Neuronal stem cell (in vitro differentiated cells): ENCODE measurements around the gene ARHGAP26.

ENCODE experiments used
- DNase-seq: peaks from one replicate; pipeline ENCODE4 v3.0.0-alpha.2; 2013; ENCODE audit warnings: low spot score
- H2AFZ ChIP-seq: one replicate; pipeline ENCODE4 v1.6.1; 2013; ENCODE audit warnings: mild to moderate bottlenecking, low read length, inconsistent platforms
- H2AK5ac ChIP-seq: 2 replicates; pipeline ENCODE4 v1.6.1; 2013; ENCODE audit warnings: low read depth, mild to moderate bottlenecking, inconsistent platforms, low read length, moderate library complexity, mixed read lengths
- H2BK120ac ChIP-seq: 2 replicates; pipeline ENCODE4 v1.6.1; 2013; ENCODE audit warnings: low read depth, mild to moderate bottlenecking, inconsistent platforms, low read length, moderate library complexity, mixed read lengths
- H2BK12ac ChIP-seq: one replicate; pipeline ENCODE4 v1.6.1; 2013; ENCODE audit warnings: low read length, inconsistent platforms
- H2BK15ac ChIP-seq: 2 replicates; pipeline ENCODE4 v1.6.1; 2013; ENCODE audit warnings: mild to moderate bottlenecking, low read length, inconsistent platforms, mixed read lengths
- H2BK5ac ChIP-seq: one replicate; pipeline ENCODE4 v1.6.1; 2013; ENCODE audit warnings: inconsistent platforms, mild to moderate bottlenecking, low read length, moderate library complexity
- H3K14ac ChIP-seq: one replicate; pipeline ENCODE4 v1.6.1; 2013; ENCODE audit warnings: low read length, inconsistent platforms
- H3K18ac ChIP-seq: 2 replicates; pipeline ENCODE4 v1.6.1; 2013; ENCODE audit warnings: low read length, inconsistent platforms
- H3K23ac ChIP-seq: 2 replicates; pipeline ENCODE4 v1.6.1; 2013; ENCODE audit warnings: low read depth, mild to moderate bottlenecking, mixed read lengths, low read length, inconsistent platforms; ENCODE audit not compliant: poor library complexity
- H3K27ac ChIP-seq: replicated peaks from 3 replicates; pipeline ENCODE4 v1.5.1; 2013; ENCODE audit warnings: low read length, inconsistent platforms
- H3K27me3 ChIP-seq, 3 experiments: 2 replicates each; pipeline ENCODE4 v1.6.1; 2013; ENCODE audit warnings: low read length in 3 of 3, mild to moderate bottlenecking in 2 of 3, inconsistent platforms in 1 of 3, low read depth in 1 of 3, mixed read lengths in 1 of 3, moderate library complexity in 1 of 3; ENCODE audit not compliant: control insufficient read depth in 3 of 3, insufficient read depth in 3 of 3
- H3K36me3 ChIP-seq, 2 donors: replicated peaks in 1 of 2; 2 replicates each; pipeline ENCODE4 v1.6.1; 2013; ENCODE audit warnings: low read length in 2 of 2; ENCODE audit not compliant: control insufficient read depth in 2 of 2, insufficient read depth in 2 of 2
- H3K4ac ChIP-seq: 2 replicates; pipeline ENCODE4 v1.6.1; 2013; ENCODE audit warnings: inconsistent platforms, mild to moderate bottlenecking, low read length, moderate library complexity
- H3K4me1 ChIP-seq, 2 donors: 1 replicate in 1 of 2; 2 replicates in 1 of 2; pipeline ENCODE4 v1.6.1; 2013; ENCODE audit warnings: low read length in 2 of 2, low read depth in 1 of 2; ENCODE audit not compliant: control insufficient read depth in 2 of 2, insufficient read depth in 1 of 2
- H3K4me2 ChIP-seq: one replicate; pipeline ENCODE4 v1.6.1; 2013; ENCODE audit warnings: mild to moderate bottlenecking, low read length, inconsistent platforms; ENCODE audit not compliant: insufficient read depth, poor library complexity, severe bottlenecking
- H3K4me3 ChIP-seq, 2 donors: 2 replicates each; pipeline ENCODE4 v1.5.1; 2013; ENCODE audit warnings: low read length in 2 of 2, mild to moderate bottlenecking in 2 of 2, inconsistent platforms in 1 of 2, moderate library complexity in 1 of 2
- H3K79me1 ChIP-seq: one replicate; pipeline ENCODE4 v1.6.1; 2013; ENCODE audit warnings: low read depth, mild to moderate bottlenecking, inconsistent platforms, low read length, moderate library complexity
- H3K9ac ChIP-seq: one replicate; pipeline ENCODE4 v1.6.1; 2013; ENCODE audit warnings: mild to moderate bottlenecking, low read depth, low read length, inconsistent platforms; ENCODE audit not compliant: poor library complexity
- H3K9me3 ChIP-seq, 2 donors: replicated peaks in 1 of 2; 2 replicates each; pipeline versions ENCODE3 to v1.6.1; 2013; ENCODE audit warnings: low read length in 2 of 2, mild to moderate bottlenecking in 2 of 2, inconsistent platforms in 1 of 2, low read depth in 1 of 2, mixed read lengths in 1 of 2, moderate library complexity in 1 of 2; ENCODE audit not compliant: control insufficient read depth in 2 of 2, insufficient read depth in 1 of 2
- H4K8ac ChIP-seq: one replicate; pipeline ENCODE4 v1.6.1; 2013; ENCODE audit warnings: low read depth, mild to moderate bottlenecking, inconsistent platforms, low read length, moderate library complexity
- H4K91ac ChIP-seq: one replicate; pipeline ENCODE4 v1.6.1; 2013; ENCODE audit warnings: low read length, low read depth, mild to moderate bottlenecking, inconsistent platforms; ENCODE audit not compliant: poor library complexity
- WGBS, 2 donors: extraction: QIAGEN DNeasy Blood & Tissue Kit; methylation state at CpG; one replicate each; pipeline ENCODE4 v1.1.7; 2013; ENCODE audit warnings: missing lambda C conversion rate in 2 of 2, mixed read lengths in 1 of 2; ENCODE audit not compliant: insufficient read length in 2 of 2, insufficient replicate concordance in 1 of 2; ENCODE audit errors: extremely low coverage in 2 of 2; 5-methylcytosine and 5-hydroxymethylcytosine counted together

ARHGAP26 gene

DNA sequence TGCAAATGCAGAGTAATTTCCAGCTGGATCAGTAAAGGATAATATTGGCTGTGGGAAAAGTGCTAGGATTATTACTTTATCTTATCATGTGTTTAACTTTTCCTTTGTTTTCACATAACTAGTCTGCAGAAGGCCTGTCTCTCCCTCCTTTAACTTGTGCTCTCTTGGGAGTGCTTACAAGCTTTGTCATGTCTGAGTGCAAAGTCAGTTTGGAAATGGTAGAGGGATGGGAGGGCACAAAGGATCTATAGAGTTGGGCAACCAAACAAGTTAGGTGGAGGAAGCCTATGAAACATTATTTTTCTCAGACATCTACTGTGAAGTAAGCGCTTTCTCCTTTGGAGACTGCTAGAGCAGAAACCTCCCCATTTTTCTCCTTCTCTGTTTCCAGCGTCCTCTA, 308.8 kb downstream of the ARHGAP26 start:
- Histone ChIP-seq H3K27ac (no peak overlapping the region), H3K4ac (no peak overlapping the region), H3K36me3 (no peaks in the 10 kb centered on the region), H2AK5ac (no peak overlapping the region), H3K14ac (no peak overlapping the region), H3K18ac (no peak overlapping the region), H2BK120ac (no peak overlapping the region), H3K4me3 (no peak overlapping the region), H2BK15ac (no peak overlapping the region), H3K27me3 (no peaks in the 10 kb centered on the region), H2AFZ (no peak overlapping the region), H2BK12ac (no peak overlapping the region), H3K9ac (no peak overlapping the region), H3K23ac (no peak overlapping the region), H4K8ac (no peak overlapping the region), H3K4me1 (peaks cover 0 to 6% of the 10 kb centered on the region in 2 donors), H3K79me1 (no peaks in the 10 kb centered on the region), H3K9me3 (peaks cover 2 to 4% of the 10 kb centered on the region in 2 donors), H3K4me2 (no peak overlapping the region), H2BK5ac (no peak overlapping the region), H4K91ac (no peak overlapping the region)
- no peak for DNase-seq
- no CpG with 5 or more reads among the region's 2 CpGs for WGBS, 2 donors

- Histone ChIP-seq H2BK5ac (no peak overlapping the region), H3K4me1 (peaks cover 0 to 6% of the 10 kb centered on the region in 2 donors), H3K9me3 (no peaks in the 10 kb centered on the region), H3K27me3 (no peaks in the 10 kb centered on the region), H3K9ac (no peak overlapping the region), H2AK5ac (no peak overlapping the region), H3K4ac (no peak overlapping the region), H2BK120ac (no peak overlapping the region), H2AFZ (no peak overlapping the region), H3K36me3 (no peaks in the 10 kb centered on the region), H4K91ac (no peak overlapping the region), H2BK12ac (no peak overlapping the region), H2BK15ac (no peak overlapping the region), H4K8ac (no peak overlapping the region), H3K23ac (no peak overlapping the region), H3K4me3 (no peak overlapping the region), H3K18ac (no peak overlapping the region), H3K4me2 (no peak overlapping the region), H3K14ac (no peak overlapping the region), H3K79me1 (no peaks in the 10 kb centered on the region), H3K27ac (no peak overlapping the region)
- WGBS, 2 donors: no CpG with 5 or more reads among the region's 2 CpGs
- DNase-seq: no peak
Measured at GRCh38 chr5:143080407-143080806, 310.2 kb downstream of the ARHGAP26 start.

GRCh38 chr5:143080982-143081381, 310.8 kb downstream of the ARHGAP26 start:
- Histone ChIP-seq H3K9ac (no peak overlapping the region), H2BK15ac (no peak overlapping the region), H3K27me3 (no peaks in the 10 kb centered on the region), H2BK12ac (no peak overlapping the region), H3K4ac (no peak overlapping the region), H4K91ac (no peak overlapping the region), H3K14ac (no peak overlapping the region), H2AFZ (no peak overlapping the region), H2AK5ac (no peak overlapping the region), H3K23ac (no peak overlapping the region), H4K8ac (no peak overlapping the region), H3K4me3 (no peak overlapping the region), H2BK120ac (no peak overlapping the region), H3K36me3 (no peaks in the 10 kb centered on the region), H2BK5ac (no peak overlapping the region), H3K4me2 (no peak overlapping the region), H3K79me1 (no peaks in the 10 kb centered on the region), H3K9me3 (no peaks in the 10 kb centered on the region), H3K18ac (no peak overlapping the region), H3K4me1 (peaks cover 0 to 6% of the 10 kb centered on the region in 2 donors), H3K27ac (no peak overlapping the region)
- no CpG with 5 or more reads among the region's 1 CpG for WGBS, 2 donors
- no peak for DNase-seq

GRCh38 chr5:143083006-143083405, 312.8 kb downstream of the ARHGAP26 start:
- no peak overlapping the region for H2BK5ac ChIP-seq
- no CpG with 5 or more reads among the region's 9 CpGs for WGBS, 2 donors
- H3K23ac ChIP-seq: no peak overlapping the region
- no peaks in the 10 kb centered on the region for H3K27me3 ChIP-seq
- no peak overlapping the region for H3K9ac ChIP-seq
- H3K4me2 ChIP-seq: no peak overlapping the region
- H3K18ac ChIP-seq: no peak overlapping the region
- no peak overlapping the region for H4K8ac ChIP-seq
- no peak overlapping the region for H2BK15ac ChIP-seq
- H4K91ac ChIP-seq: no peak overlapping the region
- no peak overlapping the region for H3K4ac ChIP-seq
- H3K14ac ChIP-seq: no peak overlapping the region
- H2BK12ac ChIP-seq: no peak overlapping the region
- H3K4me3 ChIP-seq: no peak overlapping the region
- H3K79me1 ChIP-seq: no peaks in the 10 kb centered on the region
- H3K36me3 ChIP-seq: no peaks in the 10 kb centered on the region
- H3K27ac ChIP-seq: no peak overlapping the region
- H2AFZ ChIP-seq: no peak overlapping the region
- no peaks in the 10 kb centered on the region for H3K9me3 ChIP-seq
- no peak for DNase-seq
- peaks cover 0 to 6% of the 10 kb centered on the region in 2 donors for H3K4me1 ChIP-seq
- no peak overlapping the region for H2AK5ac ChIP-seq
- H2BK120ac ChIP-seq: no peak overlapping the region
